GM20431 (cell line): ENCODE measurements around the gene TSACC.

Experiments used
- in situ Hi-C: fragments of 300-500 bp; cut with MseI, MboI; formaldehyde crosslinking; loops from one replicate; pipeline ENCODE4 v1.15.0; 2020; ENCODE audit warnings: low sequenced_read_pairs; ENCODE audit not compliant: unreplicated experiment

The TSACC gene

DNA sequence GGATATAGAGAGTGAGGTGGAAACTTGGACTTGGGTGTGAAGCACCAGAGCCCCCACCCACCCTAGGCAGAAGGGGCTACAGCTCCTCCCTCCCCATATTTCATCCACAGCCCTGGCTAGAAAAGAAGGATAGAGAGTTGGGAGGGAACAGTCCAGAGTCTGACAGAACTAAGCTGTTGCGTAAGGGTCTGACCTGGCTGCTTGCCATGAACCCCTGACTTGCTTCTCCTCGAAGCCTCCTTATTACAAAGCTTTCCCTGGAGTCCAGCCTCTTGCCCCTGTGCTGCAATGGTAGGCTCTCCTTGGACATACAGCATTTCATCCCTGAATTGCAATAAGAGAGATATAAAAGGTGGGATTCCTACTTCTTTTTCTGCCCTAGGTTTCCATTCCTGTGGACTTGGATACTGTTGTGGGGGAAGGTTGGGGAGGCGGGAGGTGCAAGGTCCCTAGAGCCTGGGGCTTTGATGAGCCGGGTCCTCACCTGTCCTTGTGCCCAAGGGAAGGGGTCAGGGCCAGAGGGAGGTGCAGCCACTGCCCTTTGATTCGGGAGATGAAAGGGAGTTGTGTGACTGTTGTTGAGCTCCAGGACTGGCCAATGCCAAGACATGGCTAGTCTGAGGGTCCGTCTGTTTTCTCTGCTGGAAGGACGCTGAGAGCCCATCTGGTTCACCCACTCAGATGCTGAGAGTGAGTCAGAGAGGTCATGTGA, 33.4 kb downstream of the TSACC start:
- in situ Hi-C loops: no loop called here

GRCh38 chr1:156372265-156372586, 33.9 kb downstream of the TSACC start:
- in situ Hi-C loops: no loop called here

DNA sequence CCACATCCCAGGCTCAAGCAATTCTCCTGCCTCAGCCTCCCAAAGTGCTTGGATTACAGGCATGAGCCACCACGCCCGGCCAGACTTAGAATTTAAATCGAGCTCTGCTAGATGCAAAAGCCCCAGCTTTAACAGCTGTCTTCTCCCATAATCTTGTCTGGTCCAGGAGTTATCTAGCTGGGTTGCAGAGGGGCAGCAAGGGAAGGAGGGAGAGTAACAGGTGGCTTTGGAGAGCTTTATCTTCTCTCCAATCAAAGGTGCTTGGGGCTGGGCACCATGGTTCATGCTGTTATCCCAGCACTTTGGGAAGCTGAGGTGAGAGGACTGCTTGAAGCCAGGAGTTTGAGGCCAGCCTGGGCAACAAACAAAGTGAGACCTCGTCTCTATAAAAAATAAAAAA, 34.5 kb downstream of the TSACC start:
- in situ Hi-C loops: no loop called here

DNA sequence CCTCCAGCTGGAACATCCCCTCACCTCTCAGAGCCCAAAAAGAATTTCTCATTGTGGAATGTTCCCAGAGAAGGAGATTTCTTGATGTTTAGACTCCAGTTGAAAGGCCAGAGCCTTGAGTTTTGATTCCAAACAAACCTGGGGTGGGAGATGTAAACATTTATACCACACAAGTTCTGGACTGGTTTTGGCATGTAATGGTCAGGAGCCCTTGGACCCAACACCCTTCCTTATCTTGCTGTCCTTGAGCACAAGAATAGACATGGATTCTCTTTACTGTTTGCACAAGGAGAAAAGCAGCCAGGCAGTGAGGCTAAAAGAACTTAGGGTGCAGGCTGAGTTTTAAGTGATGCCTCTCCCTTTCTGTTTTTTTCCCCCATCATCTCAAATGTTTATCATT, 35.2 kb downstream of the TSACC start:
- in situ Hi-C loops: no loop called here

DNA sequence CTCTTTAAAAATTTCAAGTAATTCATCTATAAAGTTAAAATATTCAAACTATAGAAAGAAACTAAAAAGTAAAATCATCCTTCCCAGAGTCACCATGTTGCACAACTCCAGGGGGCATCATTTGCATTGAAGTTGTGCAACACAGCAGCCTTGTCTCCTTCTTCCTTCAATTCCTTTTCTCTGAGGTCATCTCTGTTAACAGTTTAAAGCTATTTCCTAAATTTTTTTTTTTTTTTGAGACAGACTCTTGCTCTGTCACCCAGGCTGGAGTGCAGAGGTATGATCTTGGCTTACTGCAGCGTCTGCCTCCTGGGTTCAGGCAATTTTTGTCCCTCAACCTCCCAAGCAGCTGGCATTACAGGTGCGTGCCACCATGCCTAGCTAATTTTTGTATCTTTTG, 37.8 kb downstream of the TSACC start:
- in situ Hi-C loops: no loop called here

DNA sequence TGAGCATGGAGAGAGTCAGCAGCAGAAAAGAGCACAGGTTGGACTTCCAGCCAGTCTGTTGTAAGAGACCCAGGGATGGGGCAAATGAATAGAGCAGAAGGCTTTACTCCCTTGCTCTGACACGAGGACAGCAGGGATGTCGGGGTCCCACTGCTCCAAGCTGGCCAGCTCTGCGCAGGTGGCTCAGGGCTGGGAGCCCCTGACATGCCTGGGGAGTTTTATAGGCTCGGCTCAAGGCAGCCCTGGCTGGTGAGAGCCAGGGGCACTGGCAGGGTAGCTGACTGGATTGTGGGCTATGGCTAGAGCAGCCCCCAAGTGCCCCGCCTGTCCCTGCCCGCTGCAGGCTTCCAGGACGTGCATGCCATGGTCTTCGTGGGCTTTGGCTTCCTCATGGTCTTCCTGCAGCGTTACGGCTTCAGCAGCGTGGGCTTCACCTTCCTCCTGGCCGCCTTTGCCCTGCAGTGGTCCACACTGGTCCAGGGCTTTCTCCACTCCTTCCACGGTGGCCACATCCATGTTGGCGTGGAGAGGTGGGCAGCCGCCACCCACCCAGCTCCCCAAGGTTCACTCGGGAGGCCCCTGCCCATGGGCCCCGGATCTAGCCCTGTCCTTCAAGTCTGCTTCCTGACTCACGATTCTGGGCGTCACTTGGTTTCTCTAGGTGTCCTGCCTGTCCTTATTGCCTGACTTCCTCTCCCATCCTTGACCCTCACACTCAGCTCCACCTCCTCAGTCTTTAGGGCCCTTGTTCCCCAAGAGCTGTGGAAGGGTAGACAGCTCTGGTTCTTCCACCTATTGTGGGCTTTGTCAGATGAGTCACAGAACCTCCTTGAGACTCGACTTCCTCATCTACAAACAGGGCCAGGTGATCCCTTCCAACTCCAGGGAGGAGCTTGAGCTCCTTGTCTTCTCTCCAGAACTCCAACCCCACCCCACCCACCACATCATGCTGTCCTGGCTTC, 38.9 kb downstream of the TSACC start:
- in situ Hi-C loops: no loop called here

- in situ Hi-C loops: no loop called here
Measured at GRCh38 chr1:156378557-156378956, 40.2 kb downstream of the TSACC start.

DNA sequence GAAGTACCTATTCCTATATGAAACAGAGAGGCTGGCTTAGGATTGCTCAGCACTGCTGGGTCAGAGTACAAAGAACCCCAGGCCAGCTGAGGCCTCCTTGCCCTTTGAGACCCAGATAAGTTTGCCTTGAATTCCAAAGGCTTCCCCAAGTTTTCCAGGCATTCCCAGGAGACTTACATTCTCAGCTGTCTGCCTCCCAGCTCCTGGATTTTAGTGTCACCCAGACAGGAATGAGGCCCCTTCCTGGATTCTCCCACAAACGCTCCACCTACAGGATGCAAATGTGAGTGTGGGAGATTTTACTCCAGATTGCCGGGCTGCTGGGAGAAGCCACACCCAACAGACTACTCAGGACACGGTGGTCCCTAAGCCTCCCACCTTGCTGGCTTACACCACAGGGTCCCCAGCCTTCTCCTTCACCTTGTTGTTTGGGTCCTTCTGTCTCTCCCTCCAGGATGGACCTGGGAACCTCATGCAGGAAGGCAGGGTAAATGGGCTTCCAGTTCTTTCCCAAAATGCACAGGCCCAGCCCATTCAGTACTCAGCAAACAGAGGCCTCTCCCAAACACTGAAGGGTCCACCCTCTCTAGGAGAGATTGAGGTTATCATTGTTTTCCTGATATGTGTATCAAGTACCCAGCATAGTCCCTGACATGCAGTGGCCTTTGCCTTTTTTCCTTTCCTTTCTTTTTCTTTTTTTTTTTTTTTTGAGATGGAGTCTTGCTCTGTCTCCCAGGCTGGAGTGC, 41.3 kb downstream of the TSACC start:
- in situ Hi-C loops: no loop called here

- in situ Hi-C loops: no loop called here
Measured at GRCh38 chr1:156382561-156382960, 44.2 kb downstream of the TSACC start.

GRCh38 chr1:156383023-156383422, 44.7 kb downstream of the TSACC start:
- in situ Hi-C loops: no loop called here

GRCh38 chr1:156384007-156384406, 45.7 kb downstream of the TSACC start:
- in situ Hi-C loops: no loop called here

GRCh38 chr1:156384658-156385057, 46.3 kb downstream of the TSACC start:
- in situ Hi-C loops: loop anchor here (5.0 kb wide), 1 partner anchor 58 kb away; no protein-coding TSS in a partner anchor

- in situ Hi-C loops: loop anchor here (5.0 kb wide), 1 partner anchor 57 kb away; no protein-coding TSS in a partner anchor
Measured at GRCh38 chr1:156385534-156386031, 47.3 kb downstream of the TSACC start.

GRCh38 chr1:156386134-156386901, 48.0 kb downstream of the TSACC start:
- in situ Hi-C loops: loop anchor here (5.0 kb wide), 1 partner anchor 56 kb away; no protein-coding TSS in a partner anchor

GRCh38 chr1:156386949-156387869, 48.9 kb downstream of the TSACC start:
- in situ Hi-C loops: loop anchor here (5.0 kb wide), 1 partner anchor 55 kb away; no protein-coding TSS in a partner anchor

- in situ Hi-C loops: loop anchor here (5.0 kb wide), 1 partner anchor 54 kb away; no protein-coding TSS in a partner anchor
Measured at GRCh38 chr1:156387870-156388173, 49.5 kb downstream of the TSACC start.

DNA sequence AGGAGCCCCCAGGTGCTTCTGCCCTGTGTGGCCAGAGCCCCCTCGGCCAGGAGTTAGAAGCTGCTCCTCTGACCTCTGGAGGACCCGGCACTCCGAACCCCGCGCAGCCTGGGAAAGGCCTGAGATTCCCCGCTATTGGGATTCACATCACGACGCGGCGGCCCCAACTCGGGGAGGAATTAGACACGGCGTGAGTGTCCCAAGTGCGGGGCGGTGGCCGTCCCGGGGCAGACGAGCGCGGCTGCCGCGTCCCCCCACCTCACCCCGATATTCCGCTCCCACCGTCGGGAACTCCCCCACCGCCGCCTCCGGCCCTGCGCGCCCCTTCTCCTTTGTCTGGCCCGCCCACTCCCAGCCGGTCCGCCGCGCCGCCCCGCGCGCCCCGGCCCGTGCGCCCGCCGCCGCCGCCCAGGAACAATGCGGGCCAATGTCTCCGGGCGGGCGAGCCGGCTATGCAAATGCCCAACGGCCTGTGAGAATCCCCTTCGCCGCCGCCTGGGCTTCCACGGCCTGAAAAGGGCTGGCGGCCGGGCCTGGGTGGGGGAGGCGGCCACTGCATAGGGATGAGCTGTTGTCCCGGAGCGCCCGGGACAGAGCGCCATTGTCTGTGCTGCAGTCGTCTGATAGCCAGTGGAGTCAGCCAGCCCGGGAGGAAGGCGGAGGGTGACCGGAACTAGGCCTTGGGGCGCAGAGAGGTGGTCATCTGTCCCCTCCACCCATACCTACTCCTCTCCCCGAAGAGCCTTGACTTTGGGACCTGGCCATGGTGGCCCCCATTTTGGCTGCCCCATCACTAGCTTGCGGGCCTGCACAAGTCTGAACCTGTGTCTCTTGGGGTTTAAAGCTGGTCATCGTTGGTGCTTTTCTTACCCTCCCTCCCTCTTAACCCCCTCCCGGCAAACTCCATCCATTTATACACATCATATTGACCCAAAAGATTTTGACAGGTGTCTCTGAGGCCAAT, 50.1 kb downstream of the TSACC start:
- in situ Hi-C loops: loop anchor here (5.0 kb wide), 1 partner anchor 54 kb away; no protein-coding TSS in a partner anchor
